ENCODE data around the gene GPR151. TPM values are rescaled to one million over a fixed set of nuclear protein-coding genes. Genes with fewer than 3 reads are reported as not detected.
A peak's percentile ranks its signal among the peaks of the same experiment; 100 is the strongest.
"Not testable (repeated sequence)": the region's sequence is repeated elsewhere in the genome, so short reads cannot be mapped to it uniquely, and the experiment has no call there.

Gene GPR151
- not detected in 2 replicates for total RNA-seq (2014; rRNA removed; shearing (Covaris generic))

DNA sequence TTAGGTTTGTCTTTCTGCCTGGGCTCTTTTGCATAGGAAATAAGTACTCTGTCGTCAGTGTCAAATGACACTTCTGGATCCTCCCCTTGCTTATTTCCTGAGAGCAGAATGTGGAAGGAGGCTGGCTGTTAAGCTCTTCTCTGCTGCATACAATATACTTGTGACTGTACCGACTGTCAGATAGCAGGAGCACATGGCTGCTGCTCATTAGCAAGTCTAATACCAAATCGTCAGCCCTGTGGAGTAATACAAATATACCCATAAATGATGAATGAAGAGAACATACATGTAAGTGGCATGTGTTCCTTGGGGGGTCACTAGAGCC is at the start of gene GPR151:
GPR151 (minus strand) TSS at position 40 of the 325 bp plus-strand sequence. CDS start 77 bp downstream, outside the sequence.
- no peak for DNase-seq (ENCODE audit: low spot score)

DNA sequence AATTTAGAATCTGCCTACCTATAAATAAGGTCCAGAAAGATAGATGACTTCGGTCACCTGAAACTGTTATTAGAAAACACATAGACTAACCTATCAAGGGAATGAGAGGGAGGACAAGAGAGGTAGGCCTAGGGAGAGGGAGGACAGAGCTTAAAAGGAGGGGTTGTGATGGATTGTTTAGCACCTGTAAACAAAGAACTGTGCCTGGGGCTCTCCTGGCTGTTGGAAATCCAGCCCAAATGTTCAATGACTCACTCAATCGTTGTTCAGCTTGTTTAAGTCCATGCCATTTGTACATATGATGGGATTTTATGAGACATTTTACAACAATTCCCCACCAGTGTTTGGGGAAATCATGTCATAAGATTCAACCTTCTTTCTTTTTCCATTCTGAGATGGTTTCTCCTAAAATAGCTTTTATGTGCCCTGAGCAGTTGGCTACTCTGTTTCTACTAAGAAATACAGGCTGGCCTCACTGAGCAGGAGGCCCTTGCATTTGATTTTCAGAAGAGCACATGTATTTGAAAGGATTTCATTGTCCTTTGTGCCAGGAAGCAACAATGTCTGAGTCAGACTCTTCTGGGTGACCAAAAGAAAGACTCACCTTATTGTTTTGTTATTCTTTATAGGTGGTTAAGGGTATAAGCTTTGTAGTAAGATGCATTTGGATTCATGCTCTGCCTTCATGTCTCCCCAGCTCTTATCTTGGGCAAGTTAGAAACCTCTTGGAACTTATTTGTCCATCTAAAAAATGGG is 48.2 kb upstream of the GPR151 start:
- no peak for DNase-seq (ENCODE audit: low spot score)

- DNase-seq (ENCODE audit: low spot score): no peak
Measured at GRCh38 chr5:146562461-146562860, 46.5 kb upstream of the GPR151 start.

DNA sequence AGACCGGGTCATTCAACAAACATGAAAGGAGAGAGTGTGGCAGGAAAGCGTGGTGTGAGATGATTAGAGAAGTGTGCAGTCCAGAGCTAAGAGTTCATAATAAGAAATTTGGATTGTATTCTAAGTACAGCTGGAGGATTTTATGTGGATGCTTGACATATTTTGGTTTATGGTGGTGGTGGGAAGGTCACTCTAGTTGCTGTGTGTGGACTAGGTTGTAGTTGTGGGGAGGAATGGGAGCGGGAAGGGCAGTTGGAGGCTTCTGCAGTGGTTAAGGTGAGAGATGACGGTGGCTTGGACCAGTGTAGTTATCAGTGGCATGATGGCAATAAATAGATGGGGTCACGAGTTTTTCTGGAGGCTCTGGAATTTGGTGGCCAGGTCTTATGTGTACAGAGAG is 45.7 kb upstream of the GPR151 start:
- no peak for DNase-seq (ENCODE audit: low spot score)

GRCh38 chr5:146560205-146560812 is 44.3 kb upstream of the GPR151 start:
- peak; percentile 11 for DNase-seq (ENCODE audit: low spot score)

- not testable (repeated sequence) for DNase-seq (ENCODE audit: low spot score)
Measured at GRCh38 chr5:146556884-146557283, 40.9 kb upstream of the GPR151 start.

DNA sequence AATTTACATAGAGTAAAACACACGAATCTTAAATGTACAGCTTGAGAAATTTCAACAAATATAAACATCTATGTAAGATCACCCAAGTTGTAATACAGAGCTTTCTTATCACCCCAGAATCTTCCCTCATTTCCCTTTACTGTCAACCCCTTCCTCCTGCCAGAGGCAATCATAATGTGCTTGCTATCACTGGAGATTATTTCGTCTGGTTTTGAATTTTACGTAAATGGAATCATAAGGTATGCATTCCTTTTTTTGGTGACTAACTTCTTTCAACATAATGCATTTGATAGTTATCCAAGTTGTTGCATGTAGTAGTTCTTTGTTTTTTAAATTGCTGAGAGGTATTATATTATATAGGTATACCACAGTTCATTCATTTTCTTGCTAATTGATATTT is 37.5 kb upstream of the GPR151 start:
- DNase-seq (ENCODE audit: low spot score): no peak

DNA sequence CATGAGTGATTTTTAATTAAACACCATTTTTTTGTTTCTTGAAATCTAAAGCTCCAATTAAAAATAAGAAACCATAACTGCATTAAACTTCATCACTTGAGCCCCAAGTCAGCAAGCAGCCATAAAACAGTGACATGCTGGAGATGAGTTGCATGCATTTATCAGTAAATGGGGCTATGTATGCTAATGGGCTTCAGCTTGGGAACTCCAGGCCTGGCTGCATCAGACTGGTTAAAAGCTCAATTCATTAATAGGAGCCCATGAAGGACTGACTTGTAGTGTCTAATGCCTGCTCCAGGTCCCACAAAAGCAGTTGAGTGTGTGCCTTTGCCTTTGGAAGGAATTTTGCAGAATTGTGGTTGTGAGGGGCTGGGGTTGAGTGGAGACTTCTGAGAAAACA is 33.6 kb upstream of the GPR151 start:
- DNase-seq (ENCODE audit: low spot score): no peak

GRCh38 chr5:146548781-146549449 is 32.9 kb upstream of the GPR151 start:
- no peak for DNase-seq (ENCODE audit: low spot score)

DNA sequence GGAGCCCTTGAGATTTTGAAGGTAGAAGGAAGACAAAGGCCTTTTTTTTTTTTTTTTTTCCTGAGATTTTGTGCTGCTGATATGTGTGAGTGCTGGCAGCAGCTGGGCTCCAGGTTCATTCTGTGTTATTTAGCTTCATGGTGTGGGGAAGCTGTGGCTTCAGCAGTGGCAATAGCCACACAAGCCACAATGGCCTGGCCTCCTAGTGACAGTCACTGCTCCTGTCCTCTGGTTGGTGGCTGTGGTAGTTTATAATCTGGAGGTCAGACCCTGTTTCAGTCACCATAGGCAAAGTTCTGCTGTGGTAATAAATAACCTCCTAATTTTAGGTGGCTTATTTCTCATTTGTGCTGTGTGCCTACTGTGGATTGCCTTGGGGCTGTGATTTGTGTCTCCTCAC is 28.2 kb upstream of the GPR151 start:
- DNase-seq (ENCODE audit: low spot score): no peak

DNA sequence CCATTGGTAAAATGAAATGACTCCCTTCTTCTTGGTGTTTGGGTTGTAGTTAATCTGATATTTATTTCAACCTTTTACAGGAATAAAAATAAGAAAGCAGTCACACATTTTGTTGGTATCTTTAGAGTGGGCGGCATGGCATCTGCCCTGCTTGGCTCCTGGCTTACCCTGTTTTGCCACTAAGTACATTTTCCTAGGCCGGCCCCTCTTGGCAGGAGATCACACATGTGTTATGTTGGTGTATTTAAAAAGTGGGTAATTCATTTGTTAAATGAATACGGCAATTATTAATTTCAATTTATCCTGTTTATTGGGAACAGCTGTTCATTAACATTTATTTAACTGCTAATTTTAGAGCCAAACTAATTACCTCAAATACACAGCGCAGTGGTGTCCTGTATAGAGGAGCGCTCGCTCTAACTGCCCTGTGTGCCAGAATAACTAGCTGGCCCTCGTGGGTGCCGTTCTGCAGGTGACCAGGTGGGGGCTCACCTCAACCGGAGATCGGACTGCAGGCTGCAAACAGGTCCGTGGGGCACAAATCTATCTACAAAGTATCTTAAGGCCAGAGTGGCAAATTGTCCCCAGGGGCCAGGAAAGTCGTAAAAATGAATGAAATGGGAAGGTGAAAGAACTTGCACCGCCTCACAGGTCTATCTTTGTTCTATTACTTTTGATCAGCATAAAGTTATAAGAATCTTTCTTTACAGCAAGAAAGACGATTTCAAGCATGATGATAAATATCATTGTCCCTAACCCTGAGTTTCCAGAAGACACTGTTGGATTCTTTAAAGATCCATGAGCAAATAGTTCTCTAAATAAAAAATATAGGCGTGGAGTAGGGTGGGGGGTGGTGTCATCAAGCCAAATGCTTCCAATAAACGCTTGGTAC is 26.2 kb upstream of the GPR151 start:
- peak; percentile 56 for DNase-seq (ENCODE audit: low spot score)

DNA sequence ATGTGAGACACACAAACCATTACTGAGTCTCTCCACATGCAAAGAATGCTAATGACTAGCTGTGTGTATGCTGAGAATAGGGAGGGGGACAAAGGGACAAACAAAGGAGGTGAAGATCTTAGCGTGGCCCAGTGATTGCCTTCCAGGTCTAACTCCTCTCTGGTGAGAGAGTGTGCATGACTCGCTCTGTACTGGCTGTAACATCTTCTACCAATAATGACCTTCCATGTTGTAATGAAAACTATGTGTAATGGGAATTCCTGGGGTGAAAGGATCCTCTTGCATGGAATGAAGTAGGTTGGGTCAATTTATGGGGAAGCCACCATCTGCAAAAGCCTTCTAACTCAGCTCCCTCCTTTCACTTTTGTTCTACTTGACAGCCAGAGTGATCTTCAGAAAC is 24.4 kb upstream of the GPR151 start:
- DNase-seq (ENCODE audit: low spot score): no peak

DNA sequence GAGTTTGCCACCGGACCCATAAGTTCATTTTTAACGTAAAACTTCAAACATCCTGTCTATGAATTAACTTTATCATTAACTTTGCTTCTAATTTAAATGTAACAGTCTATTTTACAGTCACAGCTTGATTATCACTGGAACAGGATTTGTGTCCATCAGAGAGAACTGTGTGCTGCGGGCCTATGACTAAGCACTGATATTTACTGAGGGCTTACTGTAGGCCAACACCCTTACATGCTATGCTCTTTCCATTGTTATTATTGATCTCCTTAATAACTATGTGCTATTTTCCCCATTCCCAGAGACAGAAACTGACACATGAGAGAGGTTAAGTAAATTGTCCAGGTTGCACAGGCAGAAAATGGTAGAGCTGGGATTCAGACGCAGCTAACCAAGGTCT is 24.0 kb upstream of the GPR151 start:
- no peak for DNase-seq (ENCODE audit: low spot score)

DNA sequence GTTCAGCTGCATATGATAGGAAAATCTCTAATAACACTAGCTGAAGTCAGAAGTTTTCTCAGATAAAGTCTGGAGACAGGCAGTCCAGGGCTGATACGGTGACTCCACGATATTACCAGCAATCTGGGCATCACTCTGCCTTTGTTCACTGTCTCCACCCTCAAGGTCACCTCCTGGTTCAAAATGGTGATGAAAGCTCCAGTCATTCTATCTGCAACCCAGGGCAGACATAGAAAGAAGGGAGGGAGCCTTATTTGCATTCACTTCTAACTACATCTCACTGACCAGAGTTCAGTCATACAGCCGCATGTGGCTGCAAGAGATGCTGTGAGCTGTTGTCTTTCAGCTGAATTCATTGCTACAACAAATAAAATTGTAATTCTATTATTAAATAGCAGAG is 22.4 kb upstream of the GPR151 start:
- no peak for DNase-seq (ENCODE audit: low spot score)

DNA sequence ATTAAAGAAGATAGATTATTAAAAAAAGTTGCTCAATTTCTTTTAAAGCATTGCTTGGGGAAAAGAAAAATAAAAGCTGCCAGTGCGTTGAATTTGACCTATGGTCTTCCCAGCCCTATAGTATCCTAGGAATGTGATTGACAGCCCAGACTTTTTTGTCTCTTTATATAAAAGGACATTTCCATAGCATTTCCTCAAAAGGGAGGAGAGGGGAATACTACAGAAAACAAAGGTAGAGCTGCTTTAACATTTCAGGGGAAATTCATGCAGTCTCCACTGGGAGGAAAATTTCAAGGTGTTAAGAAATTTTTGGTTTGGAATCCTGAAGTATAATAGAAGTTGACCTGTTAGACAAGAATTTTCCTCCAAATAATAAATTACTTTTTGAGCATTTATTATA is 17.9 kb upstream of the GPR151 start:
- DNase-seq (ENCODE audit: low spot score): no peak

DNA sequence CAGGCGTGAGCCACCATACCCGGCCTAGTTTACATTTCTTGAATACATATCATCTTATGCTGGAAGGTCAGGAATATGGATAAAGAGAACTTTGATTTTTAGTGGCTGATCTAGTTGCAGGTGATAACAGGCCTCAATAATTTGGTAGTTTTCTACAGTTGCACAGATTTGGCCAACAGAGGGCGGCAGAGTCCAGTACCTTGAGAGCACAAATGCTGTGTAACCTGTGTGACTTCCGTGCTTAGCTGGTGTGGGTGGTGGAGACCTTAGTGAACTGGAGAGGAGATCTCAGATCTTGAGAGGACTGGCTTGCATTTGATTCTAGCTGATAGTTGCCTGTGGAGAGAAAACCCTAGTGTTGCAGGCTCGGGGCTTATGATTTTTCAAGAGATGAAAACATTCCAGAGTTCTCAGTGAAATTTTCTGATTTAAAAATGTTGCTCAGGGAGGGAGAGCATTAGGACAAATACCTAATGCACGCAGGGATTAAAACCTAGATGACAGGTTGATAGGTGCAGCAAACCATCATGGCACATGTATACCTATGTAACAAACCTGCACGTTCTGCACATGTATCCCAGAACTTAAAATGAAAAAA is 17.4 kb upstream of the GPR151 start:
- peak; percentile 69 for DNase-seq (ENCODE audit: low spot score)

- DNase-seq (ENCODE audit: low spot score): no peak
Measured at GRCh38 chr5:146529984-146530383, 14.0 kb upstream of the GPR151 start.

GRCh38 chr5:146528236-146528635 is 12.2 kb upstream of the GPR151 start:
- DNase-seq (ENCODE audit: low spot score): no peak

DNA sequence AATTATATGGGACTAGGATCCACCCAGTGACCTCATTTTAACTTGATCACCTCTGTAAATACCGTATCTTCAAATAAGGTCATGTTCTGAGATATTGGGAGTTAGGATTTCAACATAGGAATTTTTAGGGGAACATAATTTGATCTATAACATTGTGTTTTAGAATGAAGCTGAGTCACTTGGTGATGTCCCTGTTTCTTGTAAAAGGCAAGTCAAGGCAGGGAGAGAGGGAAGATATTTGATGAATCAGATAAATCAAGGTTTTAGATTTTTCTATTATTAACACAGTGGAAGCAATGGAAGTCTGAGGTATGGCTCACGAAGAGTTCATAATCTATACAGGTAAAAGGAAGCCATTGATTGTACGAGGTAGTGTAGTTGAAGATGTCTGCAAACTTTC is 11.8 kb upstream of the GPR151 start:
- no peak for DNase-seq (ENCODE audit: low spot score)

DNA sequence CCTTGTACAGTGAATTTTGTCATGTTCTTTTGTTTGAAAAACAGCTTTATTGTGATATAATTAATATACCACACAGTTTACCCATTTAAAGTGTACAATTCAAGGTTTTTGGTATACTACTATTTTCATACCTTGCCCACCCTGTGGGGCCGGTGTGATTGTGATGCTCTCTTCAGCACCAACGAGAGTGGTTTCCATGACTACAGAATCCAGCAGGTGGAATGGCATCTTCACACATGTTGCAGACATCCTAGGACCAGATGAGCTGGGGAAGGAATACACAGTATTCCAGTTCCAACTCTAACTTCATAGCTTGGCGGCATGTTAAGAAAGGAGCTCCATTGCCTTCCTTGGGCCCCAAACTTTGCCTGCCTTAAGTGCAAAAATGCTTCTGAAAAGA is 7.7 kb upstream of the GPR151 start:
- DNase-seq (ENCODE audit: low spot score): no peak

DNA sequence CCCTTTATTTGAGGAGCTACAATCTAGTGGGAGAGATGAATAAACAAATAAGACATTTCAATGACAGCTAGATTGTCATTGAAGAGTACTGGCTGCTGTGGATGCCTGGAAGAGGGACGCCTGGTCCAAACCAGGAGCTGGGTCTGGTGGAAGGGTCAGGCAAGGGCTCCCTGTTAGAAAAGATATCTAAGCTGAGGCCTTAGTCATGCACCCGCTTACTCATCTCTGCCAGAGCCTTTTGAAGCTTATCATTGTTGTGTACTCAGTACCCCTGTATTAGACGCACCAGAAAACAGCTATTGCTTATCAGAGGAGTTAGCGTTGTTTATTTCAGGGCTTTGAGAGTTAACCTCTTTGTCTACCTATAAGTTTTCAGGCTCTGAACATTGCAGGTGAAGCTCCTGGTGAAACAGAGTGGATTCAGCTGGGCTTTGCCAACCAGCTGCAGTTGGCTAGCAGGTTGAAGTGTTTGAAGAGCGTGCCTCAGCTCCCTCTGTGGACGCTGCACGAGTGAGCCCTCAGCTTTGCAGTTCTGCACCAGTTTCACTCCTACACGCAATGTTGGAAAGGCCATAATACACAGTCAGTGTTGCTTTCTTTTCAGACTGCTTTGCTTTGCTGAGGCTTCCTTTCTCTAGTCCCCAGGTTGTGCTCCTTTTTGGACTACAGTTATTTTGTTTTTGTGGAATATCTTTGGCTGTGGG is 5.6 kb upstream of the GPR151 start:
- DNase-seq (ENCODE audit: low spot score): no peak

Measured in H4 (cell line).